Left lobe of liver (tissue), 2 donors: Measurements from ENCODE around the gene BARD1. TPM values are rescaled to one million over a fixed set of nuclear protein-coding genes. Genes with fewer than 3 reads are reported as not detected.

Experiments used
- ATAC-seq: fragments of 200-7000 bp; cut with Tn5 transposase; one replicate; pipeline ENCODE4 v1.9.1; 2020; ENCODE audit warnings: mild to moderate bottlenecking, moderate library complexity
- DNase-seq: peaks from one replicate; pipeline ENCODE4 v3.0.0-alpha.2; 2020; ENCODE audit warnings: low spot score
- total RNA-seq: library from RNA; stranded (reverse); gene quantifications from one replicate; pipeline ENCODE4 v1.2.1, GENCODE V29; 2021
- donor health status: DM: no; HTN: no; CAD: no; lungs with moderate emphysema.
- donor health status: DM: no; HTN: yes; CAD: no.

BARD1 gene
- total RNA-seq, 1 donor from 2014 or later, result 0.83 TPM

- no peak for DNase-seq
- ATAC-seq, result no peak
Measured at GRCh38 chr2:214679736-214680135, 129.7 kb downstream of the BARD1 start.

DNA sequence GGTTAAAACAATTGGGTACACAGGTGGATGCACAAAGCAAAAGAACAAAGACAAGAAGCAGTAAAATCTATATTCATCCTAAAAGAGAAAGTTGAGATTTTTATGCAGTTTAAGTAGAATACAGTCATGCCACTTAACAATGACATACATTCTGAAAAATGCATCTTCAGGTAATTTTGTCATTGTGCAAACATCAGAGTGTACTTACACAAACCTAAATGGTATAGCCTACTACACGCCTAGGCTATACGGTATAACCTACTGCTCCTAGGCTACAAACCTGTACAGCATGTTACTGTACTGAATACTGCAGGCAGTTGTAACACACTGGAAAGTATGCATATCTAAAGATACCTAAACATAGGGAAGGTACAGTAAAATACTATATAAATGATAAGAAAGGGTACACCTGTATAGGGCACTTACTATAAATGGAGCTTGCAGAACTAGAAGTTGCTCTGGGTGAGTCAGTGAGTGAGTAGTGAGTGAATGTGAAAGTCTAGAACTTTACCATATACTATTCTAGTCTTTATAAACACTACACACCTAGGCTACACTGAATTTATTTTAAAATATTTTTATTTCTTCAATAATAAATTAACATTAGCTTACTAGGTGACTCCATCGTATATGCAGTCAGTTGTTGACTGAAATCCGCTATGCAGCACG lies 132.9 kb downstream of the BARD1 start:
- DNase-seq, result no peak
- ATAC-seq, result no peak
